T-helper 17 cell (primary cell): Measurements from ENCODE around the gene PLEKHJ1. TPM values are rescaled to one million over a fixed set of nuclear protein-coding genes. Genes with fewer than 3 reads are reported as not detected.
"Not testable (repeated sequence)": the region's sequence is repeated elsewhere in the genome, so short reads cannot be mapped to it uniquely, and the experiment has no call there.

ENCODE experiments used
- ATAC-seq: fragments of 150-1000 bp; cut with Tn5 transposase; 2 replicates; pipeline ENCODE4 v1.10.0; 2021; ENCODE audit warnings: mild to moderate bottlenecking, moderate library complexity
- DNase-seq, 3 donors: peaks; one replicate each; pipeline versions ENCODE4 v3.0.0 to v3.0.0-alpha.2; 2020 to 2021
- H3K9me3 ChIP-seq: one replicate; pipeline ENCODE4 v1.7.0; 2013; ENCODE audit warnings: low read length, mild to moderate bottlenecking; ENCODE audit not compliant: control insufficient read depth, poor library complexity, severe bottlenecking
- H3K27ac Mint-ChIP-seq: one replicate; pipeline ENCODE4 v1.8.0; 2022; ENCODE audit warnings: mild to moderate bottlenecking, moderate library complexity, mixed read lengths
- H3K27me3 Mint-ChIP-seq: one replicate; pipeline ENCODE4 v1.8.0; 2022; ENCODE audit warnings: mixed read lengths
- H3K36me3 Mint-ChIP-seq: one replicate; pipeline ENCODE4 v1.8.0; 2022; ENCODE audit warnings: low read depth, mixed read lengths
- H3K4me1 Mint-ChIP-seq: one replicate; pipeline ENCODE4 v1.8.0; 2022; ENCODE audit warnings: mild to moderate bottlenecking, mixed read lengths
- H3K4me3 Mint-ChIP-seq: one replicate; pipeline ENCODE4 v1.8.0; 2022; ENCODE audit warnings: mild to moderate bottlenecking, moderate library complexity, mixed read lengths
- total RNA-seq, 4 donors: library from RNA in 2 of 4; stranded (reverse) in 2 of 4; gene quantifications; one replicate each; pipeline ENCODE4 v1.2.3 and lab custom pipeline; 2022 to 2026

Gene PLEKHJ1
- total RNA-seq, 2 donors from 2014 or later = 38.6 to 40.2 TPM

DNA sequence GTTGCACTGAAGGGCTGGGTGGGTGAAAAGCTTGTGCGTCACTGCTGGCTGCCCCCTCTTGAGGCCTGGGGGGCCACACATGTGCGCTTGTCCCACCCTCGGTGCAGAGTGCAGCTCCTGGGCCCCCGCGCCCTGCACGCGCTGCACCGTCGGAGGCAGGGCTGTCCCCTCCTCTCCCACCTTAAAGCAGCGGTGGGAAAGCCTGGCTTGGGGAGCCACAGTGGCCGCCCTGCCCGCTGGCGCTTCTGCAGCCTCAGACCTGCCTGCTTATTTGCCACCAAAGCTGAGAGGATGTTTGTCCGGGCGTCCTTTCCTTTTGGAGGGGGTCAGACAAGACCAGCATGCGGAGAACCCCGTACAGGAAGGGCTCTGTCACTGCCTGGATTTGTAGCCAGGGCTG is 26.7 kb downstream of the PLEKHJ1 start:
- DNase-seq = no peak
- peaks cover 2% of the 10 kb centered on the region for H3K4me1 Mint-ChIP-seq
- no peaks in the 10 kb centered on the region for H3K27me3 Mint-ChIP-seq
- no peak overlapping the region for H3K4me3 Mint-ChIP-seq
- peaks cover 3% of the 10 kb centered on the region for H3K36me3 Mint-ChIP-seq
- no peak overlapping the region for H3K27ac Mint-ChIP-seq
- H3K9me3 ChIP-seq = no peaks in the 10 kb centered on the region
- ATAC-seq = no peak

DNA sequence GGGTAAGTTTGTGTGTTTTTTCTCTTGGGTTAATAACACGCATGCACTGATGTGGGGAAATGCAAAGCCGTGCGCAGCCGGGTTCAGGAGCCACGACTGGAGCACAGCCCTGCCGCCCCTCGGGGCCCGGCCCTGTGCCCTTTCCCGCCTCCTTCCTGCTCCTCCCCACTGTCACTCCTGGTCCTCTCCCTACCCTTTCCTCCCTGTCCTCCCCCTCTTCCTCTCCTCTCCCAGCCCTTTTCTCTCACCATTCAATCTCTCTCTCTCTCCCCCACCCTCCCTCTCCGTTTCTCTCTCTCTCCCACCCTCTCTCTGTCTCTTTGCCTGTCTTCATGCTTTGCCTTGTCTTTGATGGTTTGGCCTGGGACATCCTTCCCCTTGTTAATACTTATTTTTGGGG is 27.2 kb downstream of the PLEKHJ1 start:
- H3K9me3 ChIP-seq = no peaks in the 10 kb centered on the region
- ATAC-seq (no peak), DNase-seq (no peak)
- Mint-ChIP-seq H3K27ac (no peak overlapping the region), H3K36me3 (peaks cover 5% of the 10 kb centered on the region), H3K27me3 (no peaks in the 10 kb centered on the region), H3K4me3 (no peak overlapping the region), H3K4me1 (peaks cover 2% of the 10 kb centered on the region)

DNA sequence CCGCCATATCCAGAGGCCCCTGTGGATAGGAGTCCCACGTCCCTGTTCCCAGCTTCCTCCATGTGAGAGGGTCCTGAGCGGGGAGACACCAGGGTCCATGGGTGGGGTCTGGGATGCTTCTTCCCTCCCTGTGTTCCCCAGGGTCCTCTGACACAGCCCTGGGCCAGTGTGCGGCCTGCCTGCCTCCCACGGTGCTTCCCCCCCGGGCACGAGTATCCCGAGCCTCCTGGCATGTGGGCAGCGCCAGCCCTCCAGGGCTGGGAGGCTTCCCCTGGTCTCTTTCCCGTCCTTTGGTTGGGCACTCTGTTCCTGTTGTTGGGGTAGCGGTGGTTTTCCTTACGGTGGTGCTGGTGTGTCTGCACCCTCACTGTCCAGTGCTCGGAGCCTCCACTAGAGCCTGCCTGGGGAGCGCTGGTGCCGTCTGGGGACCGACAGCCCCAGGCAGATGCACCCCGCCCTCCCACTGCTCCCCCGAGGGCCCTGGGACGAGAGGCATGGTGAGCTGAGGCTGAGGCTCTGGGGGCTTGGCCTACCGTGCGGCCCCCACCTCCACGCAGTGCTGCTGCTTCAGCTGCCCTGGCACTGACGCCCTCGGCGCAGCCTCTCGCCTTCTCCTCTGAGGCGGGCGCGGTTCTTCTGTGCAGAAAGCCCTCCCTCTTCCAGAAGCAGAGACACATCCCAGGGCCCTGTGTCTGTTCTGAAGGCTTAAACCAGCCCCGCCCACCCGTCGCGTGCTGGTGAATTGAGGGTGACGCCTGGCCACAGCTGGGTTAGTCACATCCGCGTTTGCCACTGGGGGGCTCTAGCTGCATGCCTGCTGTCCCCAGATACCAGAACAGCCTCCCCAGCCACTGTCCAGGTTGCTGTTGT is 27.9 kb downstream of the PLEKHJ1 start:
- Mint-ChIP-seq H3K4me1 (no peaks in the 10 kb centered on the region), H3K27ac (no peak overlapping the region), H3K36me3 (peaks cover 6% of the 10 kb centered on the region), H3K4me3 (no peak overlapping the region), H3K27me3 (no peaks in the 10 kb centered on the region)
- DNase-seq (no peak), ATAC-seq (peak; percentile 28)
- H3K9me3 ChIP-seq = no peaks in the 10 kb centered on the region

DNA sequence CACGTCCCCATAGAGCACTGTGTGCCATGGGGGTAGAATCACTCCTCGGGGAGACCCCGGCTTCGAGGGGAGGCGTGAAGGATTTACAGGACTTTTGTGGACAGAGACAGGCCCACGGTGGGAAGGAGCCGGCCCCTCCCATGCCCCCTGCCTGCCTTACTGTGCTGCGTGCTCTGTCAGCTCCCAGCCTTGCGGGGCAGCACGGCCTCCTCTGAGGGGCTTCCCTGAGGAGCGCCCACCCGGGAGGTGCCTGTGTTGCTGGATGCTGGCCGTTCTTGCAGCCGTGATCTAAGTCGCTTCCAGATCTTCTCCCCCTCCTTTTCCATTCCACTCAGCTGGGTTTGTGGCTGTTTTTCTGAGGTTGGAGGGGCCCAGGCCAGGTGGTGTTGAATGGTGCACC is 29.1 kb downstream of the PLEKHJ1 start:
- H3K27me3 Mint-ChIP-seq = no peaks in the 10 kb centered on the region
- H3K36me3 Mint-ChIP-seq = peaks cover 6% of the 10 kb centered on the region
- no peak overlapping the region for H3K4me3 Mint-ChIP-seq
- H3K4me1 Mint-ChIP-seq = no peaks in the 10 kb centered on the region
- H3K27ac Mint-ChIP-seq = no peak overlapping the region
- DNase-seq (no peak), ATAC-seq (no peak)
- no peaks in the 10 kb centered on the region for H3K9me3 ChIP-seq

DNA sequence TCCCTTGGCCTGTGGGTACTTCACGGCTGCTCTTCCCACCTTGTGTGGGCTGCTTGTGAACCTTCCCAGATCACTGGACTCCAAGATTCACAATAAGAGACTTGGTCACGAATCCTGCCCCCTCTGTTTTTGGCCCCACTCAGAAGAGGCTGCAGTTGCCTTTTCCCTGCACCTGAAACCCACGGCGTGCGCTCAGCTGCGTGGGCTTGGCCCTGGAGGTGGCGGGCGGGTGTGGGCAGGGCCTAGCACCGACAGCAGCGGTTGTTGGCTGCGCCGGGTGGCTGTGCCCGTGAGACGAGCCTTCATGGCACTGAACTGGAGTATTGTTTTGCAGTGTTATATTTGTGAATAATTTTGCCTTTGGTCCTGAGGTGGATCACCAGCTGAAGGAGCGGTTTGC is 33.8 kb downstream of the PLEKHJ1 start:
- Mint-ChIP-seq H3K36me3 (peaks cover 3% of the 10 kb centered on the region), H3K4me3 (no peak overlapping the region), H3K4me1 (peaks cover 5% of the 10 kb centered on the region), H3K27me3 (no peaks in the 10 kb centered on the region), H3K27ac (no peak overlapping the region)
- no peaks in the 10 kb centered on the region for H3K9me3 ChIP-seq
- no peak for ATAC-seq
- DNase-seq = no peak

DNA sequence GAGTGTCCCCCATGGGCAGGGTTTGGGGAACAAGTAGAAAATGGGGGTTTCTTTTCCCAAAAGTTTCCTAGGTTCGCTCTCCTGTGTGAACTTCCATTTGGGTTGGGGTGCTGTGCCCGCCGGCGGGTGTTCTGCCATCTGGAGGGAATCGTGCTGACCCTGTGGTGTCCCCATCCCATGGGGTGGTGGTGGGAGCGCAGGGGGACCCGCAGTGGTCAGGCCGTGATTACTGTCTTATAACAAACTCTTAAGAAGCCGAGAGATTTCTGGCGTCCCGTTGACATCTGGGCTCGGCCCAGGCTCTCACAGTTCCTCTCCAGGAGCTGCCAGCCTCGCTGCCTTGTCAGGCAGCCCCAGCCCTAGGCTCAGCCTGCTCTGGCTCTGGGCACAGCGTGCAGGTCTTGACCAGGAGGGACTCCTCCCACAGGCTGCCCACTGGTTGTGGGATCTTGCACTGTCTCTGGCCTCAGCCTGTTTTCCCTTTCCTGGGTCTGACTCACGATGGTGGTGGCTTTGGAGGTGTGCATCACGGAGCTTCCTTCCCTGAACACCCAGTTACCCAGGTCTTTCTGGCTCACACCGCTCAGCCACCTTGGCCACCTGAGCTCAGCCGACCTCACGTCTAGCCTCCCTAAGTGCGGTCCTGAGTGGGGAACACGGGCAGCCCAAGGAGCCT is 34.5 kb downstream of the PLEKHJ1 start:
- peaks cover 3% of the 10 kb centered on the region for H3K36me3 Mint-ChIP-seq

DNA sequence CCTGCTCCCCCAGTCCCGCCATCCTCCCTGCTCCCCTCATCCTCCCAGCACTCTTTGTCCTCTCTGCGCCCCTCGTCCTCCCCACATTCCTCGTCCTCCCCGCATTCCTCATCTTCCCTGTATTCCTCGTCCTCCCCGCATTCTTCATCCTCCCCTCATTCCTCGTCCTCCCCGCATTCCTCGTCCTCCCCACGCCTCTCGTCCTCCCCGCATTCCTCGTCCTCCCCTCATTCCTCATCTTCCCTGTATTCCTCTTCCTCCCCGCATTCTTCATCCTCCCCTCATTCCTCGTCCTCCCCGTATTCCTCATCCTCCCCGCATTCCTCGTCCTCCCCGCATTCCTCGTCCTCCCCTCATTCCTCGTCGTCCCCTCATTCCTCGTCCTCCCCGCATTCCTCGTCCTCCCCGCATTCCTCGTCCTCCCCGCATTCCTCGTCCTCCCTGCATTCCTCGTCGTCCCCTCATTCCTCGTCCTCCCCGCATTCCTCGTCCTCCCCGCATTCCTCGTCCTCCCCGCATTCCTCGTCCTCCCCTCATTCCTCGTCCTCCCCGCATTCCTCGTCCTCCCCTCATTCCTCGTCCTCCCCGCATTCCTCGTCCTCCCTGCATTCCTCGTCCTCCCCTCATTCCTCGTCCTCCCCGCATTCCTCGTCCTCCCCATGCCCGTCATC is 35.4 kb downstream of the PLEKHJ1 start:
- not testable (repeated sequence) for H3K27ac Mint-ChIP-seq, ATAC-seq, H3K9me3 ChIP-seq, H3K4me1 Mint-ChIP-seq, H3K4me3 Mint-ChIP-seq, H3K27me3 Mint-ChIP-seq, DNase-seq, H3K36me3 Mint-ChIP-seq

More for the DNA sequence above, 34.5 kb downstream of the PLEKHJ1 start:
- H3K27ac Mint-ChIP-seq = no peak overlapping the region
- peaks cover 5% of the 10 kb centered on the region for H3K4me1 Mint-ChIP-seq
- ATAC-seq = no peak
- H3K27me3 Mint-ChIP-seq = no peaks in the 10 kb centered on the region
- no peak for DNase-seq
- no peak overlapping the region for H3K4me3 Mint-ChIP-seq
- H3K9me3 ChIP-seq = no peaks in the 10 kb centered on the region

DNA sequence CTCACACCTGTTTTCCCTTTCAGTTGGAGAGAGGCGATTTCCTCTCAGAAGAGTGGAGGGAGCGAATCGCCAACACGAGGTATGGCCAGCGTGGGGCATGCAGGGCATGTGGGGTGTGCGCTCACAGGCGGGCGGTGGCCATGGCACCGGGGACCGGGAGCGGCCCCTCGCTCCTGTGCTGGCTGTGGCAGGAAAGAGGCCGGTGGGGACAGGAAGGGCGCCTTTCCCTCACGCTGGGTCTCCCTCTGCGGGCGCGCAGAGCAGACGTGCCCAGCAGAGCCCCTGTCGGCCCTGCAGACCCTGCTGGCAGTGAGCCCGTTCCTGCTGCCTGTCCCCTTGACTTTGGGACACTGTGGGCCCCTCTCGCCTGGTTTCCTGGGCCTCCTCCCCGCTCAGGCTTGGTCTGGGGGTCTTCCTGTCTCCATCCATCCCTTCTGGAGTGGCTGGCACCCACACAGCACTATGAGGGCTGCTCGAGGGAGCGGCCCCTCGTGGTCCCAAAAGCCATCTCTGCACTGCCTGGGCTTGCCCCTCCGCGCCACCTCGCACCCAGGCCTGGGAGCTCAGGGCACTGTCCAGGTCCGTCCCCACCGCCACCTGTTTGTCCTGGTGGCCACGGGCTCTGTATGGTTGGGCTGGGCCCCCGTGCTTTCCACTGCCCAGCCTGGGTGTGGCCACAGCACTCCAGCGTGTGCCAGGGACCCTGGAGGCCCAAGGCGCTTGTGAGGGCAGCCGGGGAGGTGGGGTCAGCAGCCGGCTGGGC is 36.1 kb downstream of the PLEKHJ1 start:
- Mint-ChIP-seq H3K4me3 (no peak overlapping the region), H3K36me3 (peaks cover 3% of the 10 kb centered on the region), H3K27me3 (no peaks in the 10 kb centered on the region), H3K4me1 (peaks cover 5% of the 10 kb centered on the region), H3K27ac (no peak overlapping the region)
- ATAC-seq (no peak), DNase-seq (no peak)
- H3K9me3 ChIP-seq = no peaks in the 10 kb centered on the region

DNA sequence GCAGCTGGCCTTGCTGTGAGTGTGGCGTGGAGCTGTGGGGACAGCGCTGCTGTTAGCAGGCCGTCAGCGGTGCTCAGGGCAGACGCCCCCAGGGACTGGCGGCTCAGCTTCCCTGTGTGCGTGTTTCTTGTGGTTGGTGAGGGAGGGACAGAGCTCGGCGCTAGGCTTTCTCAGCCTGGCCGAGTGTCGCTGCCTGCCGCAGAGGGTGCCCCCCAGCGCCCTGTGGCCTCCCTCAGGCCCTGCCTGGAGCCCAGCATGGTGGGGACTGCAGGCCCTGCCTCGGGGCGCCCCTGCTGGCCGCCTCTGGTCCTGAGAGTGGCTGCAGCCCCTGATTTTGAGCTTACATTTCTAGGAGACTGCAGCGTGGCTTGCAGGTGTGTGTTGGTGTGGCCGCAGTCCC is 36.9 kb downstream of the PLEKHJ1 start:
- Mint-ChIP-seq H3K36me3 (peaks cover 3% of the 10 kb centered on the region), H3K4me1 (peaks cover 5% of the 10 kb centered on the region), H3K4me3 (no peak overlapping the region), H3K27ac (no peak overlapping the region), H3K27me3 (no peaks in the 10 kb centered on the region)
- ATAC-seq = no peak
- no peaks in the 10 kb centered on the region for H3K9me3 ChIP-seq
- DNase-seq = no peak

DNA sequence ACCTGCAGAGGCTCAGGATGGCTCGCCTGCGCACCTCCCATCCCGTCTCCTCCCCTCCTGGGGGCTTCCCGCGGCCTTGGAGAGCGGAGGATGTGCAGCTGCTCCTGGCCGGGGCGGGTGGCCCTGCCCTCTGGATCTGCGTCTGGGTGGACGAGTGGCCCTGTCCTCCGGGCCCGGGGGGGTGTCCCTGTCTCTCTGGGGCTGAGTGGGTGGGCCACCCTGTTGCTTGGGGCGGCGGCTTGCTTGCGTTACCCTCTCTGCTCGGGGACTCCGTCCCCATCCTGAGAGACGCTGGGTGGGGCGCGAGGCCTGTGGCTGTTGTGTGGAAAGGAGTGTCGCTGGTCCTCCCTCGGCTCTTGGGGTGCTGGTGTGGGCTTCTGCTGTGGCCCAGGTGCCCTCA is 37.8 kb downstream of the PLEKHJ1 start:
- H3K27ac Mint-ChIP-seq = no peak overlapping the region

DNA sequence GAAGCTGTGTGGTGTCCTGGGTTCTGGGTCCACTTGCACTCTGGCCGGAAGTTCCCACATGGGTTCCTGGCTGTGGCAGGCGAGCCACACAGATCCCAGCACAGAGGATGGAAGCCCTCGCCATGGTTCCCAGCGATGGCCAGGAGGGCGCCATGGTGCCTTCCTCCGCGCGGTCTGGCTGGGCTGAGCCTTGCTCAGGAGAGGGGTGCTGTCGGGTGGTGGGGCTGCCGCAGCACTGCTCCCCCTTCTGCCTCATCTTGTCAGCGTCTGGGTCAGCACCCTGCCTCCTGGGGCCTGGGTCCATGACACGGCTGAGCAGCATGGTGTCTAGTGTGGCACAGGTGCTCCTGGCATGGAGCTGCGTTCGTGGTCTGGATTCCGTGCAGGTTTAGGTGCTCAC is 38.9 kb downstream of the PLEKHJ1 start:
- H3K36me3 Mint-ChIP-seq = no peaks in the 10 kb centered on the region
- no peak for DNase-seq
- H3K27ac Mint-ChIP-seq = peak overlapping the region; percentile 34
- peak overlapping the region; percentile 12 for H3K4me3 Mint-ChIP-seq
- H3K27me3 Mint-ChIP-seq = no peaks in the 10 kb centered on the region
- no peaks in the 10 kb centered on the region for H3K9me3 ChIP-seq
- H3K4me1 Mint-ChIP-seq = peaks cover 5% of the 10 kb centered on the region
- no peak for ATAC-seq

More for the DNA sequence above, 37.8 kb downstream of the PLEKHJ1 start:
- Mint-ChIP-seq H3K4me1 (peaks cover 5% of the 10 kb centered on the region), H3K27me3 (no peaks in the 10 kb centered on the region), H3K36me3 (no peaks in the 10 kb centered on the region), H3K4me3 (no peak overlapping the region)
- ATAC-seq = peak; percentile 8
- DNase-seq = no peak
- no peaks in the 10 kb centered on the region for H3K9me3 ChIP-seq

DNA sequence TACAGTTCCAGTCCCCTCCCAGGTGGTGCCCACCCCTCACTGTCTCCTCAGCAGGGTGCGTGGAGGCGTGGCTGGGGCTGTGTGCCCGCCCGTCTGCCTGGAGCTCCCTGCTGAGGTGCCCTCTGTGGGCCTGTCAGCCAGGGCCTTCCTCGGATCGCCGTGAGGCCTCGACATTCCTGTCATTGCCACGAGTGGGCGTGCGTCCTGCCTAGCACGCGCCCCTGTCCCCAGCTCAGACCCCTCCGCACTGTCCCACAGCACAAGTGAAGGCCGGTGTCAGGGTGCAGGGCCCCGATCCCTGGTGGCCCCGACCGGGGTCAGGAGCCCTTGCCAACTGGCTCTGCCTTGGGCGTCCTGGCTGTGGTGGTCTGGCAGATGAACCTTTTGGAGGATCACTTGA is 40.2 kb downstream of the PLEKHJ1 start:
- DNase-seq = no peak
- ATAC-seq = no peak
- H3K9me3 ChIP-seq = no peaks in the 10 kb centered on the region
- Mint-ChIP-seq H3K4me3 (no peak overlapping the region), H3K27ac (no peak overlapping the region), H3K4me1 (peaks cover 4% of the 10 kb centered on the region), H3K36me3 (no peaks in the 10 kb centered on the region), H3K27me3 (no peaks in the 10 kb centered on the region)

DNA sequence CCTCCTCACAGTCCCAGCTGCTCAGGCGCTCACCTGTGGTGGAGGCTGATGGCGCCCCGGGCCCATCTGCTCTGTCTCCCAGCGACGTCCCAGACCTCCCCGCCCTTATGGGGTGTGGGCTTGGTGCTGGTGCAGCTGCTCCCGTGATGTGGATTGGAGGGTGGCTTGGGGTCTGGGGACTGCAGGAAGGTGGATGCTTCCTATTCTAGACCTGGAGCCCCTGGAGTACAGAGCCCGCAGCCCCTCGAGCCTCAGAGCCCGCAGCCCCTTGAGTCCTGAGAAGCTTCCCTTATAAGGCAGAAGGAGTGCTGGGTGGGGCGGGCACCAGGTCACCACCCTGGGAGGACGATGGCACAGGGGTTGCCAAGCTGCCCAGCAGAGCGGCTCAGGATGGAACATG is 40.8 kb downstream of the PLEKHJ1 start:
- DNase-seq (no peak), ATAC-seq (no peak)
- Mint-ChIP-seq H3K4me1 (peaks cover 4% of the 10 kb centered on the region), H3K27me3 (no peaks in the 10 kb centered on the region), H3K27ac (no peak overlapping the region), H3K36me3 (no peaks in the 10 kb centered on the region), H3K4me3 (no peak overlapping the region)
- H3K9me3 ChIP-seq = no peaks in the 10 kb centered on the region
